HFFc6 (cell line): ENCODE data around the gene TMPRSS5. TPM values are rescaled to one million over a fixed set of nuclear protein-coding genes. Genes with fewer than 3 reads are reported as not detected.
"Not testable (repeated sequence)": the region's sequence is repeated elsewhere in the genome, so short reads cannot be mapped to it uniquely, and the experiment has no call there.

Experiments used
- DNase-seq: peaks from one replicate; pipeline ENCODE4 v3.0.0-alpha.2; 2018
- H3K27ac Mint-ChIP-seq: 2 replicates; pipeline ENCODE4 v1.8.0; 2020; ENCODE audit warnings: mild to moderate bottlenecking, mixed read lengths
- H3K27me3 Mint-ChIP-seq: 2 replicates; pipeline ENCODE4 v1.8.0; 2021; ENCODE audit warnings: mild to moderate bottlenecking, moderate library complexity, mixed read lengths; ENCODE audit not compliant: insufficient read depth
- H3K36me3 Mint-ChIP-seq: 2 replicates; pipeline ENCODE4 v1.8.0; 2021; ENCODE audit warnings: low read depth, mixed read lengths
- H3K4me1 Mint-ChIP-seq: 2 replicates; pipeline ENCODE4 v1.8.0; 2020; ENCODE audit warnings: low read depth, mixed read lengths
- H3K4me3 Mint-ChIP-seq: 2 replicates; pipeline ENCODE4 v1.8.0; 2020; ENCODE audit warnings: mild to moderate bottlenecking, moderate library complexity, mixed read lengths
- H3K9me3 Mint-ChIP-seq: 2 replicates; pipeline ENCODE4 v1.8.0; 2020; ENCODE audit warnings: mild to moderate bottlenecking, mixed read lengths
- CTCF ChIP-seq: fragments of 200-600 bp; sonication (generic); IDR thresholded peaks from 2 replicates; pipeline ENCODE4 v1.5.0; 2021; ENCODE audit warnings: antibody characterized with exemption, mild to moderate bottlenecking
- total RNA-seq, 6 experiments: library from RNA; stranded (reverse); fragmentation: NEBNext Ultra II Directional; extraction: Animal tissue kit (Norgen Biotek cat#: 25700); gene quantifications; 2 replicates in 1 of 6; 3 replicates in 5 of 6; pipeline ENCODE4 v1.2.3, GENCODE V29; 2021

Gene TMPRSS5
- total RNA-seq, 6 experiments from 2014 or later, result 0.08 to 0.24 TPM; not detected in 4

GRCh38 chr11:113677685-113678084, 28.4 kb downstream of the TMPRSS5 start:
- TF ChIP-seq CTCF, result no peak
- Mint-ChIP-seq H3K4me1 (peaks cover 19% of the 10 kb centered on the region; the same call in 1 of the 2 replicates), H3K27me3 (peaks cover 31% of the 10 kb centered on the region), H3K36me3 (no peaks in the 10 kb centered on the region), H3K27ac (no peak overlapping the region), H3K4me3 (no peak overlapping the region), H3K9me3 (no peaks in the 10 kb centered on the region; the same call in 1 of the 2 replicates)
- no peak for DNase-seq

GRCh38 chr11:113675565-113675964, 30.5 kb downstream of the TMPRSS5 start:
- H3K36me3 Mint-ChIP-seq, result no peaks in the 10 kb centered on the region
- H3K4me3 Mint-ChIP-seq, result peak overlapping the region; percentile 18; the same call in 1 of the 2 replicates
- no peak overlapping the region for H3K27ac Mint-ChIP-seq
- TF ChIP-seq CTCF, result no peak
- peaks cover 24% of the 10 kb centered on the region for H3K27me3 Mint-ChIP-seq
- no peak for DNase-seq
- H3K4me1 Mint-ChIP-seq, result peaks cover 19% of the 10 kb centered on the region; the same call in 1 of the 2 replicates
- no peaks in the 10 kb centered on the region; the same call in 1 of the 2 replicates for H3K9me3 Mint-ChIP-seq

DNA sequence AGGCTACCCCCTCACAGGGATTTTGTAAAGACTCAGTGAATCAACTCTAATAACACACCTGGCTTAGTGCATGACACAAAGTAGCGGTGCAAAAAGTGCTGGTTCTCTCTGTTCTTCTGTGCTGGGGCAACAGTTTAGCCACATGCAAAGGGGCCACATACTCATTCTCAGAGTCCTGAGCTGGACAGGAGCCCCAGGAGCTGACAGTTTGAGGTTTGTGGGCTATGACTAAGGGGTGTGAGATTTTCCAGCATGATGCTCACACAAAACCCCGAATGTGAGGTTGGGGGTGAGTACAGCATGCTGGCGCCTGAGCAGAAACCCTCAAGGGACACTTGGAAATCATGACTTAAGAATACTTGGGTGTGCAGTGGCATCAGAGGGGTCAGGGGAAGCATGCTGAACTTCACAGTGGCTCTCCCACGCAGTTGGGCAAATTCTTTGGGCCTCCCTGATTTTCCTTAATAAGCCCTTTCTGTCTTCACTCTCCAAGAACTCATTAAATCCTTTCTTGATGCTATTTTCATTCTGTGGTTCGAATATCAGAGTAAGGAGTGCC, 31.0 kb downstream of the TMPRSS5 start:
- H3K36me3 Mint-ChIP-seq, result no peaks in the 10 kb centered on the region
- H3K4me1 Mint-ChIP-seq, result peaks cover 19% of the 10 kb centered on the region; the same call in 1 of the 2 replicates
- H3K27ac Mint-ChIP-seq, result no peak overlapping the region
- TF ChIP-seq CTCF, result no peak
- no peaks in the 10 kb centered on the region; the same call in 1 of the 2 replicates for H3K9me3 Mint-ChIP-seq
- H3K27me3 Mint-ChIP-seq, result peaks cover 24% of the 10 kb centered on the region
- peak; percentile 67 for DNase-seq
- peak overlapping the region; percentile 18; the same call in 1 of the 2 replicates for H3K4me3 Mint-ChIP-seq

- no peaks in the 10 kb centered on the region for H3K36me3 Mint-ChIP-seq
- TF ChIP-seq CTCF, result no peak
- H3K4me3 Mint-ChIP-seq, result no peak overlapping the region
- no peak overlapping the region for H3K27ac Mint-ChIP-seq
- peaks cover 24% of the 10 kb centered on the region for H3K27me3 Mint-ChIP-seq
- peaks cover 19% of the 10 kb centered on the region; the same call in 1 of the 2 replicates for H3K4me1 Mint-ChIP-seq
- no peaks in the 10 kb centered on the region; the same call in 1 of the 2 replicates for H3K9me3 Mint-ChIP-seq
- DNase-seq, result no peak
Measured at GRCh38 chr11:113674397-113674685, 31.8 kb downstream of the TMPRSS5 start.

GRCh38 chr11:113673550-113674396, 32.3 kb downstream of the TMPRSS5 start:
- Mint-ChIP-seq H3K4me1 (peaks cover 19% of the 10 kb centered on the region; the same call in 1 of the 2 replicates), H3K27ac (no peak overlapping the region), H3K27me3 (peaks cover 24% of the 10 kb centered on the region), H3K9me3 (no peaks in the 10 kb centered on the region; the same call in 1 of the 2 replicates), H3K36me3 (no peaks in the 10 kb centered on the region), H3K4me3 (no peak overlapping the region)
- no peak for DNase-seq
- TF ChIP-seq CTCF, result no peak

DNA sequence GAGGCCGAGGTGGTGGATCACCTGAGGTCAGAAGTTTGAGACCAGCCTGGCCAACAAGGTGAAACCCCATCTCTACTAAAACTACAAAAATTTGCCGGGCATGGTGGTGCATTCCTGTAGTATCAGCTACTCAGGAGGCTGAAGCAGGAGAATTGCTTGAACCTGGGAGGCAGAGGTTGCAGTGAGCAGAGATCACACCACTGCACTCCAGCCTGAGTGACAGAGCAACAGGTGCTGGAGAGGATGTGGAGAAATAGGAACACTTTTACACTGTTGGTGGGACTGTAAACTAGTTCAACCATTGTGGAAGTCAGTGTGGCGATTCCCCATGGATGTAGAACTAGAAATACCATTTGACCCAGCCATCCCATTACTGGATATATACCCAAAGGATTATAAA, 34.2 kb downstream of the TMPRSS5 start:
- H3K36me3 Mint-ChIP-seq, H3K27ac Mint-ChIP-seq, H3K4me3 Mint-ChIP-seq, H3K9me3 Mint-ChIP-seq, DNase-seq: not testable (repeated sequence)
- Mint-ChIP-seq H3K4me1 (peaks cover 19% of the 10 kb centered on the region; the same call in 1 of the 2 replicates), H3K27me3 (peaks cover 18% of the 10 kb centered on the region)
